Measurements from ENCODE around the gene ATXN2. TPM values are rescaled to one million over a fixed set of nuclear protein-coding genes. Genes with fewer than 3 reads are reported as not detected.
"Not testable (repeated sequence)": the region's sequence is repeated elsewhere in the genome, so short reads cannot be mapped to it uniquely, and the experiment has no call there.

The ATXN2 gene
- total RNA-seq, 2 donors from 2014 or later = 32.8 to 67.7 TPM

DNA sequence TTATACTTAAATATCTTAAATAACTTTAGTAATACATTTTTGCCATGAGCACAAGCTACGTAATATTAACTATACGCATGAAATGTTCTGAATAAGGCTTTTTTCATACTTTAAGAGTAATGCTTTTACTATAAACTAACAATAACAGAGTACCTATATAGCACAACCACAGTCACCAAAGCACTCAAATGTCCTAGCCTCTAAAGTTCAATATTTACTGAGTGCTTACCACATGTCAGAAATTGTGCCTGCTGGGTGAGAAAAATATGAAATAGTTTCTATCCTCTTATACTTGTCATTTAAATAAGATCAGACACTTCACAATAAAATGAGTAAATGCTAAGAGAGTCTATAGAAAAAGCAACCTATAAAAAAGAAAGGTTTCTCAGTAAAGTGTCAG, 110.3 kb downstream of the ATXN2 start:
- DNase-seq (ENCODE audit: low spot score) (no peak), ATAC-seq (no peak)
- Mint-ChIP-seq H3K27me3 (no peaks in the 10 kb centered on the region), H3K36me3 (peaks cover 21% of the 10 kb centered on the region), H3K4me3 (no peak overlapping the region), H3K4me1 (ENCODE audit: low read depth in 2 of 2) (no peaks in the 10 kb centered on the region), H3K27ac (peak overlapping the region in 1 of 2 donors; percentile 43), H3K9me3 (no peaks in the 10 kb centered on the region)

DNA sequence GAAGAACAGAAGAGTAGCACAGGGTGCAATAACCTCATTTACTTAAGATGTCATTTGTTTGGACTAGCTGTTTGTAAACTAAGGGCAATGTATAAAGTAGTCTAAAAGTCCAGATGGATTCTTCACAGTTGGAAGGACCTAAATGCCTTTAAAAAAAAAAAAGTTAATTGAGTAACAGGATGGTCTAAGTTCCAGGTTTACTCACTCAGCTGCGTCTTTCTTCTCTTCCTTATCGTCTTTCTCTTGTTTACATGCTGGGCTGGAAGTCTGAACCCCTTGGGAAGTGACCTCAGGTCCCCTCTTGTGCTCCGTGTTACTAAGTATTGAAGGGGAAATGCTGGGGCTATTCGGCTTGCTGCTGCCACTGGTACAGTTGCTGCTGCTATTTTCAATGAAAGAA, 110.8 kb downstream of the ATXN2 start:
- peaks cover 24% of the 10 kb centered on the region for H3K36me3 Mint-ChIP-seq
- H3K27ac Mint-ChIP-seq = peak overlapping the region in 1 of 2 donors; percentile 43

GRCh38 chr12:111482462-111482861, 116.7 kb downstream of the ATXN2 start:
- Mint-ChIP-seq H3K27ac (no peak overlapping the region), H3K27me3 (no peaks in the 10 kb centered on the region), H3K9me3 (no peaks in the 10 kb centered on the region), H3K4me3 (no peak overlapping the region), H3K36me3 (peaks cover 10% of the 10 kb centered on the region), H3K4me1 (ENCODE audit: low read depth in 2 of 2) (no peaks in the 10 kb centered on the region)
- ATAC-seq (no peak), DNase-seq (ENCODE audit: low spot score) (no peak)

More for the DNA sequence above, 110.8 kb downstream of the ATXN2 start:
- H3K4me3 Mint-ChIP-seq = no peak overlapping the region
- no peaks in the 10 kb centered on the region for H3K27me3 Mint-ChIP-seq
- DNase-seq (ENCODE audit: low spot score) = no peak
- H3K4me1 Mint-ChIP-seq (ENCODE audit: low read depth in 2 of 2) = no peaks in the 10 kb centered on the region
- no peak for ATAC-seq
- H3K9me3 Mint-ChIP-seq = no peaks in the 10 kb centered on the region

- ATAC-seq (no peak), DNase-seq (ENCODE audit: low spot score) (no peak)
- H3K4me3 Mint-ChIP-seq = no peak overlapping the region
- H3K27ac Mint-ChIP-seq = no peak overlapping the region
- no peaks in the 10 kb centered on the region for H3K27me3 Mint-ChIP-seq
- no peaks in the 10 kb centered on the region for H3K4me1 Mint-ChIP-seq (ENCODE audit: low read depth in 2 of 2)
- H3K36me3 Mint-ChIP-seq = no peaks in the 10 kb centered on the region
- no peaks in the 10 kb centered on the region for H3K9me3 Mint-ChIP-seq
Measured at GRCh38 chr12:111471236-111471635, 127.9 kb downstream of the ATXN2 start.

GRCh38 chr12:111469401-111469800, 129.7 kb downstream of the ATXN2 start:
- no peak for ATAC-seq
- Mint-ChIP-seq H3K9me3 (no peaks in the 10 kb centered on the region), H3K4me3 (no peak overlapping the region), H3K27ac (no peak overlapping the region), H3K27me3 (no peaks in the 10 kb centered on the region), H3K36me3 (no peaks in the 10 kb centered on the region), H3K4me1 (ENCODE audit: low read depth in 2 of 2) (no peaks in the 10 kb centered on the region)
- no peak for DNase-seq (ENCODE audit: low spot score)

- no peaks in the 10 kb centered on the region for H3K9me3 Mint-ChIP-seq
- ATAC-seq (no peak), DNase-seq (ENCODE audit: low spot score) (no peak)
- H3K36me3 Mint-ChIP-seq = no peaks in the 10 kb centered on the region
- H3K4me3 Mint-ChIP-seq = no peak overlapping the region
- no peaks in the 10 kb centered on the region for H3K4me1 Mint-ChIP-seq (ENCODE audit: low read depth in 2 of 2)
- no peaks in the 10 kb centered on the region for H3K27me3 Mint-ChIP-seq
- no peak overlapping the region for H3K27ac Mint-ChIP-seq
Measured at GRCh38 chr12:111467857-111468241, 131.3 kb downstream of the ATXN2 start.

GRCh38 chr12:111467092-111467856, 131.8 kb downstream of the ATXN2 start:
- Mint-ChIP-seq H3K4me3 (no peak overlapping the region), H3K9me3 (no peaks in the 10 kb centered on the region), H3K36me3 (no peaks in the 10 kb centered on the region), H3K27me3 (no peaks in the 10 kb centered on the region), H3K4me1 (ENCODE audit: low read depth in 2 of 2) (no peaks in the 10 kb centered on the region), H3K27ac (no peak overlapping the region)
- DNase-seq (ENCODE audit: low spot score) (no peak), ATAC-seq (no peak)

GRCh38 chr12:111462210-111462769, 136.8 kb downstream of the ATXN2 start:
- no peak overlapping the region for H3K27ac Mint-ChIP-seq

GRCh38 chr12:111460111-111460510, 139.0 kb downstream of the ATXN2 start:
- not testable (repeated sequence) for ATAC-seq; DNase-seq (ENCODE audit: low spot score); H3K27ac Mint-ChIP-seq; H3K4me3 Mint-ChIP-seq; H3K36me3 Mint-ChIP-seq; H3K27me3 Mint-ChIP-seq; H3K9me3 Mint-ChIP-seq
- H3K4me1 Mint-ChIP-seq (ENCODE audit: low read depth in 2 of 2) = peaks cover 11 to 13% of the 10 kb centered on the region in 2 donors

More at GRCh38 chr12:111462210-111462769, 136.8 kb downstream of the ATXN2 start:
- Mint-ChIP-seq H3K36me3 (no peaks in the 10 kb centered on the region), H3K4me1 (ENCODE audit: low read depth in 2 of 2) (no peaks in the 10 kb centered on the region), H3K4me3 (no peak overlapping the region), H3K27me3 (no peaks in the 10 kb centered on the region), H3K9me3 (no peaks in the 10 kb centered on the region)
- DNase-seq (ENCODE audit: low spot score) = no peak
- ATAC-seq = no peak

DNA sequence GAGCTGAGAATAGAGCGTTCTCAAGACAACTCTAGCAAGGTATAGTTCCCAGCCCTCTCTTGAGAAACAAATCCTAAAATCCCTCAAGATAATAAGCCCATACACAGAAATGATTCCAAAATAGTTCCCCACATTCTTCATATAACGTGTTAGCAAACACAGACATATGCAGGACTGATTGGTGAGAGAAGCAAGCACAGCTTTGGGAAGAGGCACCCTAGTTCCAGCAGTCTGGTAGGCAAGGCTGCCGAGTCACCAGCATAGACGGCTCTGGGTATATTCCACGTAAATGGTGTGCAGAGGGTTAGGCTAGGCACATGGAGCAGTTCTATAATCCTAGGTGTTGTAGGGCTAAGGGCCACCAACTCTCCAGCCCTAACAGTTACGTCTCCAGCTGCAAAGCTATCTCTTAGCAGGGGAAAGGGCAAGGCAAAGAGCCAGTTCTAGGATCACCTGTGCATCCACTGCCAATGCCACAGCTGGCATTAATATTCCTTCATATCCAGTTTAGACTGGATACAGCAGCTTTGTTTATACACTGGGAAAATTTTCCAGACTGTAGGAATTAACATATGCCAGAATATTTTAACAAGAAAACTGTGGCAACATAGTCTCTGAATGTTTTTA, 140.5 kb downstream of the ATXN2 start:
- ATAC-seq = no peak
- DNase-seq (ENCODE audit: low spot score) = no peak
- no peaks in the 10 kb centered on the region for H3K36me3 Mint-ChIP-seq
- no peak overlapping the region for H3K27ac Mint-ChIP-seq
- no peaks in the 10 kb centered on the region for H3K27me3 Mint-ChIP-seq
- no peak overlapping the region for H3K4me3 Mint-ChIP-seq
- H3K4me1 Mint-ChIP-seq (ENCODE audit: low read depth in 2 of 2) = peaks cover 15 to 18% of the 10 kb centered on the region in 2 donors
- H3K9me3 Mint-ChIP-seq = no peaks in the 10 kb centered on the region

GRCh38 chr12:111457577-111457976, 141.5 kb downstream of the ATXN2 start:
- Mint-ChIP-seq H3K4me3 (no peak overlapping the region), H3K4me1 (ENCODE audit: low read depth in 2 of 2) (peaks cover 15 to 18% of the 10 kb centered on the region in 2 donors), H3K27ac (no peak overlapping the region), H3K27me3 (no peaks in the 10 kb centered on the region), H3K9me3 (no peaks in the 10 kb centered on the region), H3K36me3 (no peaks in the 10 kb centered on the region)
- ATAC-seq = no peak
- DNase-seq (ENCODE audit: low spot score) = no peak

- Mint-ChIP-seq H3K4me1 (ENCODE audit: low read depth in 2 of 2) (peaks cover 15 to 18% of the 10 kb centered on the region in 2 donors), H3K36me3 (no peaks in the 10 kb centered on the region), H3K4me3 (no peak overlapping the region), H3K27me3 (no peaks in the 10 kb centered on the region), H3K9me3 (no peaks in the 10 kb centered on the region), H3K27ac (no peak overlapping the region)
- no peak for ATAC-seq
- DNase-seq (ENCODE audit: low spot score) = no peak
Measured at GRCh38 chr12:111457071-111457470, 142.0 kb downstream of the ATXN2 start.

- Mint-ChIP-seq H3K27ac (no peak overlapping the region), H3K36me3 (peaks cover 12% of the 10 kb centered on the region), H3K4me1 (ENCODE audit: low read depth in 2 of 2) (peaks cover 26 to 28% of the 10 kb centered on the region in 2 donors), H3K27me3 (no peaks in the 10 kb centered on the region), H3K9me3 (no peaks in the 10 kb centered on the region), H3K4me3 (no peak overlapping the region)
- DNase-seq (ENCODE audit: low spot score) (no peak), ATAC-seq (no peak)
Measured at GRCh38 chr12:111455448-111456320, 143.4 kb downstream of the ATXN2 start.

All from natural killer cell treated with Interleukin-12 subunit alpha and Interleukin-12 subunit beta and Interleukin-15 and Interleukin-18, amount 100 ng/mL, for 72 hours (primary cell).